ENCODE measurements around the gene FERMT2.

The FERMT2 gene

DNA sequence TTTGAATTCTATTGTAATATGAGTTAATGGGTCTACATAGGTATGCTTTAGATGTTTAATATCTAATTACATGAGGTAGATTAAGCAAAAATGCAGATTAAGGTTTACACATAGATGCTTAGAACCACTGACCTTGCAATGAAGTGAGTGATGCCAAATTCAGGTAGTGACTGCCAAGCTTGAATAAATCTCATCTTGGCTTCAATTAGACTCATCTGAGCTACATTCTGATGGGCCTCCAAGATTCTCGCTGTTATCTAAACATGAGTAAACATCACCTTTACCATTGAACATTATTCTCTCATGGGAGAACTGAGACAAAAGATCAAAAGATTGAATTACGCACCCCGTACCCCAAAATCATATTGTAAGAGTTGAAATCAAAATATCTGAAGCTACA is 90.6 kb downstream of the FERMT2 start:
- no peak for DNase-seq

DNA sequence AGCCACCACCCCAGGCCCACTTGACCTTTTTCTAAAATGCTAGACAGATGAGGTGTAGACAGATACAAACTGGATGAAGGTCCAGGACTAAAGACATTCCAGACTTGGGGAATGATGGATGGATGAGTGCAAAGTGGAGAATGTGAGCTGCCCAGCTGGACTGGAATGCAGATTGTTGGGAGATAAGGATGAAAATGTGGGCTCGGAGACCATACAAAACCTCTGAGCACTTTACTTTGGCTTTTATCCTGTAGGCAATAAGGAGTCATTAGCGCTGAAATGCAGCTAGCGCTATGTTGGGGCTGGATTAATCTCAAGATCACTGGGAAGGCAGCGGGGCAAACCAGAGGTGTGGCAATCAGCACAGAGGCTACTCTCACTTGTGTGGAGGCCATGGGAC is 94.7 kb downstream of the FERMT2 start:
- DNase-seq: no peak

- DNase-seq: no peak
Measured at GRCh38 chr14:52853522-52853854, 97.4 kb downstream of the FERMT2 start.

GRCh38 chr14:52852810-52853521 is 97.9 kb downstream of the FERMT2 start:
- no peak for DNase-seq

- DNase-seq: no peak
Measured at GRCh38 chr14:52850451-52850909, 100.4 kb downstream of the FERMT2 start.

DNA sequence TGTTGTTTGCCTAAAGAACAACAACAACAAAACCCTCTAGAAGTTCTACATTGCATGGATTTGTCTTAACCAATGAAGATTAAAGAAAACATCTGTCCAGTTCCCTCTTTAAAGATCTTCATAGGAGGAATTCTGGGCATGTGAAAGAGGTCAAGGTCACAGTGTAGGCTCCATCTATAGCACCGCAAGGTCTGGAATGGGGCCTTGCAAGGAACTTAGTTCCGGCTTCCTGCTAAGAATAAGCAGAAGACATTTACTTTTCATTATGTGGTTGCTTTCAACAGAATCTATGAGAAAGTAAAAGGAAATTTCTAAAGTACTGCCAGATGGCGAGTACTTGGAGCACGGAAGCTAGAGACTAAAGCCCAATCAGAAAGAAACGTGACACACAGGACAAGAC is 102.2 kb downstream of the FERMT2 start:
- DNase-seq: no peak

- no peak for DNase-seq
Measured at GRCh38 chr14:52846591-52846990, 104.3 kb downstream of the FERMT2 start.

GRCh38 chr14:52845081-52845480 is 105.8 kb downstream of the FERMT2 start:
- DNase-seq: no peak

DNA sequence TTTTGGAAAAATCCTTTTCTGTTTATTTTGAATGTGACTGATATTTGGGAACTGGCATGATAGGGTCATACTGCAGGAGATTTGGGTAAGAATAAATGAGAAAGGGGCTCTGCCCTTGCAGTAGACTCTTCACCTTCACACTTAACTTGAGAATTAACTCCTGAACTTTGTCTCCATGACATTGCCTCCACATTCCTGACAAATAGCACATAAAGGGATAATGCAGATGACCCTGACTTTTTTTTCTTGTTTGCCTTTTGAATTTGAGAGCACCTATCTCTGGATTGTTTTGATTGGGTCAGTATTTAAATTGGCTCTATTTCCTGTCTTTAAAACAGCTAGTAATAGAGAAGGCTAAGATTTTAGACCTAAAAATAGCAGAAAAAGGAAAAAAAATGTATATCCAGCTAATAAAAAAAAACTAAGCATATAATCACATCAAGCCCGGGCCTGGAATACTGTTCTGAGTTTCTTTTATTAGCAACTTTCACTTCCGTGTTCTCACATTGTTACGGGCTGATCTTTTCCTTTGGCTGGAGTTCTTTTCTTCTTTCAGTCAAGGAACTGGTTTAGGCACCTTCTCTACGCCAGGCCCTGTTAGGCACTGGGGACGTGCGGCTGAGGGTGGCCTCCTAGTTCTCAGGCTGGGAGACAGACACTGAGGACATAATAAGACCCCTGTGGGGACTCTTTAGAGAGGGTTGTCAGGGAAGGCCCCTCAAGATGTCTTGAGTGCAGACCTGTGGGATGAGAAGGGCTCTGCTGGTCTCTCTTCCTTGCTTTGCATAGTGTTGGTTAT is 106.4 kb downstream of the FERMT2 start:
- no peak for DNase-seq

- DNase-seq: no peak
Measured at GRCh38 chr14:52840877-52841276, 110.0 kb downstream of the FERMT2 start.

DNA sequence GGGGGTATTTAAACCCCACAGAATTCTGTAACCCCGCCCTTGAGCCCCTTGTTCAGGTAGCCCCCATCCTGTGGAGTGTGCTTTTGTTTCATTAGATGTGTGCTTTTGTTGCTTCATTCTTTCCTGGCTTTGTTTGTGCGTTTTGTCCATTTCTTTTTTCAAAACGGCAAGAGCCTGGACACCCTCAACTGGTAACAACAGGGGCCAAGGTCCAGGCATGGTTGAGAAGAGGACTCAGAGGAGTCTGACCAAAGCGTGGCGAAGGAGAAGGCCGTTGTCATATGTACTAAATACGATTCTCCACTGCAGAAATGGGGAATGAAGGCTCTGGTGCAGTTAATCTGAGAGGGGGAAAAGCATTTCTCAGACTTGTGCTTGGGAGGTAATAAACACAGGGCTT is 113.4 kb downstream of the FERMT2 start:
- DNase-seq: no peak

DNA sequence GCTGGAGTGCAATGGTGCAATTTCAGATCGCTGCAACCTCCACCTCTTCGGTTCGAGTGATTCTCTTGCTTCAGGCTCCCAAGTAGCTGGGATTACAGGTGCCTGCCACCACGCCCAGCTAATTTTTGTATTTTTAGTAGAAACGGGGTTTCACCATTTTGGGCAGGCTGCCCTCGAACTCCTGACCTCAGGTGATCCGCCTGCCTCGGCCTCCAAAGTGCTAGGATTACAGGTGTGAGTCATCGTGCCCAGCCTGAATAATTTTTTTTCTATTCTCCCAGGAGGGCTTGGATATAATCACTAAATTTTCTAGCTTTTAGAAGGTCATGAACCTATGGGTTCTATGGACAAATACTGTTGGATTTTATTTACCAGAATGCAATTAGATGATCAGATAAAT is 114.8 kb downstream of the FERMT2 start:
- DNase-seq: no peak

DNA sequence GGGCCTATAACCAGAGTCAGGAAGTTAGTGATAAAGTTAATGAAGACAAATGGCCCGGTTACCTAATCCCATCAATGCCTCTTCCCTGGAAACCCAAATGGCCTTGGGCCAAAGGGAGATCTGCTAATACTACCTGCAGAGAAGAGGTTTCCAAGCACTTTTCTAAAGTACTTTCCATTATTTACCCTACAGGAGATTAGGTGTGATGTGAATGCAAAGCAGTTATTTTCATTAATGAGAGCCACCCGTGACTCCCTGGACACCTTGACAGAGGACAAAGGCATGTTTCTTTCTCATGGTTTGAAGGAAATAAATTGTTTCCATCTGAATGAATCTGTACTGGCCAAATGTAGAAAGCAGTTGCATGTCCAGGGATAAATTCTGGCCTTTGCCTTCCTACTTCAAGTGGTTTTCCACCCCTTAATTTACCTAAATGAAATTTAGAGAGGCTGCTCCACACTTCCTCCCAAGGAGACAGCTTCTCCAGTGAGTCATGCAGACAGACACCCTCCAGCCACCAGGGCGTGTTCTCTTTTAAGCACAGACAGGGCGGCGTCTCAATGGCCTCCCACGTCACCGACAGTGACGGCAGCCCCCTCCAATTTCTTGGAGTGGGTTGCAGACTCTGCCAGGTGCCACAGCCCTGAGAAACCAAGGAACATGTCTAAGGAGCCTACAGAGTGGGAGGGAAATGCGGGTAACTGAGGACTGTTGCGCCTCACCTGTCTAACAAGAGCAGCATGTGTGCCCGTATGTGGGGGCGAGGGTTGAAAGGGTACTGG is 115.5 kb downstream of the FERMT2 start:
- DNase-seq: no peak

DNA sequence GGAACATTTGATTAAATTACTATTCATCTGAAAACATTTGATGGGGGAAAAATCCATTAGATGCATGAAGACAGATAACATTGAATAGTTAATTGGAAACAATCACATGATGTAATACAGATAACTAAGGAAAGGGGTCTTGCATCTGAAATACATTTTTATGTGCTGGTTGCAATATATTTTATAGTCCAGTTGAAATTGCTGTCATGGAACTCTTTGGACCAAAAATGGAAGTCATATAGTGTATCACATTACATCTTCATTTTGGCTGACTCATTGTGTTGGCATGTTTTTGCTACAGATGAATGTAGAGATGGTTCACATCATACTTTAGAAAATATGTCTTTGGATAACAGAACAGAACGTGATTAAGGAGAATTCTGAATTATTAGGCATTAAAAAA is 116.4 kb downstream of the FERMT2 start:
- no peak for DNase-seq

GRCh38 chr14:52833891-52834290 is 117.0 kb downstream of the FERMT2 start:
- DNase-seq: no peak

- no peak for DNase-seq
Measured at GRCh38 chr14:52829527-52830185, 121.2 kb downstream of the FERMT2 start.

GRCh38 chr14:52827426-52827825 is 123.4 kb downstream of the FERMT2 start:
- no peak for DNase-seq

- DNase-seq: no peak
Measured at GRCh38 chr14:52825085-52825484, 125.8 kb downstream of the FERMT2 start.

GRCh38 chr14:52824462-52824861 is 126.4 kb downstream of the FERMT2 start:
- no peak for DNase-seq

- DNase-seq: no peak
Measured at GRCh38 chr14:52821805-52822250, 129.0 kb downstream of the FERMT2 start.

DNA sequence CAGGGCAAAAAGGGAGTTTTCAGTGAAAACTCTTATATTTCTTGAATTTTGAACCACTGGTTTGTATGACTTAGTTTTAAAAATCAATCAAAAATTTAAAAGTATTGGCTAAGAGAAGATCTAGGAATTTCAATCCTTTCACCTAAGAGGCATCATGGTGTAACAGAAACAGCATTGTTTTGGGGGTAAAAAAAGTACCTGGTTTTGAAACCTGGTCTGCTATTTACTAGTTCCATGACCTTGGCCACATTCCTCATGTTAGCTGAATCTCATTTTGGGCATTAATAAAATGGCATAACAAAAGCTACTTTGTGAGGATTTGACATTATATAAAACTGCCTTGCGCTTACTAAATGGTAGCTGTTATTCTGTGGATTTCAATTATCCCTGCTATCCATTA is 142.7 kb downstream of the FERMT2 start:
- DNase-seq: no peak

Data from GF-D8 (cell line).